Kidney epithelial cell (primary cell): ENCODE results near the gene ZNF304. TPM values are rescaled to one million over a fixed set of nuclear protein-coding genes. Genes with fewer than 3 reads are reported as not detected.
A peak's percentile ranks its signal among the peaks of the same experiment; 100 is the strongest.

ENCODE experiments used
- DNase-seq: peaks from one replicate; pipeline ENCODE4 v3.0.0-alpha.2; 2010; ENCODE audit warnings: low read depth
- H3K27me3 ChIP-seq: 2 replicates; pipeline ENCODE4 v1.6.0; 2011; ENCODE audit warnings: low read length; ENCODE audit not compliant: control insufficient read depth, insufficient read depth
- H3K36me3 ChIP-seq: 2 replicates; pipeline ENCODE4 v1.5.1; 2011; ENCODE audit warnings: low read length; ENCODE audit not compliant: control insufficient read depth, insufficient read depth
- H3K4me3 ChIP-seq: 2 replicates; pipeline ENCODE4 v1.5.1; 2011; ENCODE audit warnings: low read depth, mild to moderate bottlenecking, control low read depth, low read length
- total RNA-seq: library from RNA; depleted of rRNA; stranded (reverse); fragments of >200 nt; gene quantifications from 2 replicates; pipeline ENCODE4 v1.2.3, GENCODE V29; 2015
- TF ChIP-seq, protein P1 (sequence below): IDR thresholded peaks from 2 replicates; pipeline ENCODE4 v1.5.1; 2011; ENCODE audit warnings: mild to moderate bottlenecking, moderate library complexity, low read length, control low read depth, inconsistent platforms; ENCODE audit not compliant: insufficient read depth, poor library complexity, severe bottlenecking

The ZNF304 gene
- total RNA-seq, 1 donor from 2014 or later, result 8.0 TPM

DNA sequence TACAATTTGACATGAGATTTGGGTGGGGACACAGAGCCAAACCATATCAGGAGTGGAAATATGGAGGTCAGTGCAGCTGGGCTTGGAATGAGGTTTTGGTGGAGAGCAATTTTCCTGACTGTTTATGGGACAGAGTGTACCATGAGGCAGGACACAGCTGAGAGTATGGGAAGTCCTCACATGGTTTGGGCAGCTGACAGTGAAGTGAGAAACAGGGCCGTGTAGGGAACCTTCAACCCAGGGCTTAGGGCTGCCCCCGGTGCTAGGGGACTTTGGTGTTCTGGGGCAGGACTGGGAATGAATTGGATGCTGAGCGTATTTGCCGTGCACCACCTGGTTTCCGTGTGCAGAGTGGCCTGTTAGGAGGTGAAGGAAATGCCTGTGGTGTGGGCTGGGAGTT, 44.6 kb downstream of the ZNF304 start:
- no peak for DNase-seq
- TF ChIP-seq, protein P1, sequence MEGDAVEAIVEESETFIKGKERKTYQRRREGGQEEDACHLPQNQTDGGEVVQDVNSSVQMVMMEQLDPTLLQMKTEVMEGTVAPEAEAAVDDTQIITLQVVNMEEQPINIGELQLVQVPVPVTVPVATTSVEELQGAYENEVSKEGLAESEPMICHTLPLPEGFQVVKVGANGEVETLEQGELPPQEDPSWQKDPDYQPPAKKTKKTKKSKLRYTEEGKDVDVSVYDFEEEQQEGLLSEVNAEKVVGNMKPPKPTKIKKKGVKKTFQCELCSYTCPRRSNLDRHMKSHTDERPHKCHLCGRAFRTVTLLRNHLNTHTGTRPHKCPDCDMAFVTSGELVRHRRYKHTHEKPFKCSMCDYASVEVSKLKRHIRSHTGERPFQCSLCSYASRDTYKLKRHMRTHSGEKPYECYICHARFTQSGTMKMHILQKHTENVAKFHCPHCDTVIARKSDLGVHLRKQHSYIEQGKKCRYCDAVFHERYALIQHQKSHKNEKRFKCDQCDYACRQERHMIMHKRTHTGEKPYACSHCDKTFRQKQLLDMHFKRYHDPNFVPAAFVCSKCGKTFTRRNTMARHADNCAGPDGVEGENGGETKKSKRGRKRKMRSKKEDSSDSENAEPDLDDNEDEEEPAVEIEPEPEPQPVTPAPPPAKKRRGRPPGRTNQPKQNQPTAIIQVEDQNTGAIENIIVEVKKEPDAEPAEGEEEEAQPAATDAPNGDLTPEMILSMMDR, result no peak
- H3K4me3 ChIP-seq, result no peak overlapping the region
- H3K27me3 ChIP-seq, result no peaks in the 10 kb centered on the region
- H3K36me3 ChIP-seq, result peaks cover 4% of the 10 kb centered on the region

DNA sequence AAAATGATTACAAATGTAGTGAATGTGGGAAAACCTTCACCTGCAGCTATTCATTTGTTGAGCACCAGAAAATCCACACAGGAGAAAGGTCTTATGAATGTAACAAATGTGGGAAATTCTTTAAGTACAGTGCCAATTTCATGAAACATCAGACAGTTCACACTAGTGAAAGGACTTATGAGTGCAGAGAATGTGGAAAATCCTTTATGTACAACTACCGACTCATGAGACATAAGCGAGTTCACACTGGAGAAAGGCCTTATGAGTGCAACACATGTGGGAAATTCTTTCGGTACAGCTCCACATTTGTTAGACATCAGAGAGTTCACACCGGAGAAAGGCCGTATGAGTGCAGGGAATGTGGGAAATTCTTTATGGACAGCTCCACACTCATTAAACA, 47.8 kb downstream of the ZNF304 start:
- DNase-seq, result no peak
- Histone ChIP-seq H3K27me3 (no peaks in the 10 kb centered on the region), H3K36me3 (peaks cover 4% of the 10 kb centered on the region), H3K4me3 (no peak overlapping the region)
- TF ChIP-seq, protein P1, result no peak

DNA sequence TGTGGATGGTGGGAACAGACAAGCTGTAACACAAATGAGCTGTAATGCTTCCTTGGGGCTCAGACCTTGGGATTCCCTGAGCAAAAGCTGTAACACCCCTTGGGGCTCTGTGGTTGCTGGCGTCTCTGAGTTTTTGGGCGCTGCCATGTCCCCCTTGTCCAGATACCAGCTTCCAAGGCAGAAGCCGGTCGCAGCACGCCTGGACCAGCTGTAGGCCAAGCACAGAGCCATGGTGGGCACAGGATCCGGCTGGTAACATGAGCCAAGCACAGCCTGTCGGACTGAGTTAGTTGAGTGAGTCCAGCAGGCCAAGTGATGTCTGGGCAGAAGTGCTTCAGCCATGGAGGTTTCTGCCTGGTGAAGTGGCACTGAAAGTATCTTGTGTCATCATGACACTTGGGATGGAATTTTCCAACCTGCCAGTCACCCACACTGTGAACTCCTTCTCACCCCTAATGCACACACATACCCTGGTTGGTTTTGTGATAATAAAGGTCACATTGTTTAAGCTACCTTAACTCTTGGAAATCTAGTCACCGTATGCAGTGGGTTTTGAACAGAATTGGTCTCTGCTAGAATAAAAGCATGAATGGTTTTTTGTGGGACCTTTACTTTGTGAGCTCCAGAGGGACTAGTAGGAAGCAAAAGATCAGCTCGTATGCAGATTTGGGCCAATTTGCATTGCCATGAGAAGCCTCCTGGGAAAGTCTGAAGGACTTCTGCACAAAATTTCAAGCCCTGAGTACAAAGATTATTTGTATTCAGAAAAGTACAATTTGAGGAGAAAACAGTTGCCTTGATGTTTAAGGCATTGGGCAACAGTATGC, 52.9 kb downstream of the ZNF304 start:
- H3K27me3 ChIP-seq, result no peaks in the 10 kb centered on the region
- no peak for DNase-seq
- H3K4me3 ChIP-seq, result no peak overlapping the region
- TF ChIP-seq, protein P1, result no peak
- no peaks in the 10 kb centered on the region for H3K36me3 ChIP-seq

DNA sequence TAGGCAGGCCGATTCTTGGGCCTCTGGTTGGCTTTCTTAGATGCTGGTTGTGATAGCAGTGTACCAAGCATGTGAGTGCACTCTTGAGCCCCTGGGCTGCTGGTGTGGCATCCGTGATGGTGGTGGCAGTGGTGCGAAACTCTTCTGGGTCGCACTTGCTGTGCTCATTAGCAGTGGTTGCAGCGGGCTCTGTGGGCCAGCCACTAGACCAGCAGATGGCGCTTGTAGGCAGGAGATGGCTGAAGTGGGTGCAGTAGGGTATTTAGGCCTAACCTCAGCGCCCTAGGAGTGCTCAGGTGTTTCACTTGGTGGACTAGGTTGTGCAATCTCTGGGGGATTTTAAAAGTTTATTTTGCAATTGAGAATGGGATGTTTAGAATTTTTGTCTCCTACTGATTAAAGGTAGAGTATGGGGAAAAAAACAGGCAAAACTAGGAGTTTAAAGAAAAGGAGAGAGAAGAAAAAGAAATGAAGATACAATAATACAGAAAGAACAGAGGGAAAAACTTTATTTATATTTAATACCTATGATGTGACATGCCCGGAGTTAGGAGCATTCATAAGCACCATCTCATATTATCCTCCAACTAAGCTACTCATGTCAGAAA, 55.5 kb downstream of the ZNF304 start:
- Histone ChIP-seq H3K4me3 (no peak overlapping the region), H3K36me3 (no peaks in the 10 kb centered on the region), H3K27me3 (no peaks in the 10 kb centered on the region)
- TF ChIP-seq, protein P1, result peak; percentile 61
- DNase-seq, result no peak

Other genes starting within 250 kb of the ZNF304 start
- not detected in 2 replicates for gene USP29, start 231.3 kb upstream of the ZNF304 start, total RNA-seq
- gene ZIM3, start 206.1 kb upstream of the ZNF304 start, total RNA-seq, result not detected in 2 replicates
- gene DUXA, start 183.8 kb upstream of the ZNF304 start, total RNA-seq, result not detected in 2 replicates
- 44.3 and 59.1 TPM in 2 replicates for gene ZNF264, start 159.8 kb upstream of the ZNF304 start, total RNA-seq
- 1.0 and 4.4 TPM in 2 replicates for gene AURKC, start 120.2 kb upstream of the ZNF304 start, total RNA-seq
- 18.7 and 19.2 TPM in 2 replicates for gene ZNF805, start 110.6 kb upstream of the ZNF304 start, total RNA-seq
- gene ZNF460, start 70.8 kb upstream of the ZNF304 start, total RNA-seq, result 122 and 134 TPM in 2 replicates
- gene ZNF543, start 30.8 kb upstream of the ZNF304 start, total RNA-seq, result 9.8 and 12.4 TPM in 2 replicates
- gene TRAPPC2B, start 12.3 kb downstream of the ZNF304 start, total RNA-seq, result 16.4 and 28.7 TPM in 2 replicates
- 1.7 and 6.0 TPM in 2 replicates for gene ZNF547, start 12.3 kb downstream of the ZNF304 start, total RNA-seq
- gene ZNF548, start 38.6 kb downstream of the ZNF304 start, total RNA-seq, result 12.4 and 13.1 TPM in 2 replicates
- 4.5 and 6.3 TPM in 2 replicates for gene ZNF17, start 59.9 kb downstream of the ZNF304 start, total RNA-seq
- gene ZNF749, start 84.1 kb downstream of the ZNF304 start, total RNA-seq, result 10.4 and 14.3 TPM in 2 replicates
- 0.41 and 0.54 TPM in 2 replicates for gene VN1R1, start 105.9 kb downstream of the ZNF304 start, total RNA-seq
- 9.2 and 10.0 TPM in 2 replicates for gene ZNF772, start 126.3 kb downstream of the ZNF304 start, total RNA-seq
- 11.4 and 16.8 TPM in 2 replicates for gene ZNF419, start 136.5 kb downstream of the ZNF304 start, total RNA-seq
- gene ZNF773, start 148.7 kb downstream of the ZNF304 start, total RNA-seq, result 7.9 and 11.2 TPM in 2 replicates
- gene ZNF549, start 176.1 kb downstream of the ZNF304 start, total RNA-seq, result 4.8 and 5.1 TPM in 2 replicates
- gene ZNF550, start 208.6 kb downstream of the ZNF304 start, total RNA-seq, result 5.1 and 6.8 TPM in 2 replicates
- 5.5 and 6.0 TPM in 2 replicates for gene ZNF416, start 227.6 kb downstream of the ZNF304 start, total RNA-seq
- gene ZIK1, start 232.9 kb downstream of the ZNF304 start, total RNA-seq, result 6.8 and 9.3 TPM in 2 replicates
- 3.2 and 6.6 TPM in 2 replicates for gene ZNF530, start 248.6 kb downstream of the ZNF304 start, total RNA-seq